CD4-positive, alpha-beta T cell (primary cell): ENCODE measurements around the gene STC2. TPM values are rescaled to one million over a fixed set of nuclear protein-coding genes. Genes with fewer than 3 reads are reported as not detected.

ENCODE experiments used
- ATAC-seq: fragments of 200-7000 bp; cut with Tn5 transposase; one replicate; pipeline ENCODE4 v1.10.0; 2022; ENCODE audit warnings: mild to moderate bottlenecking; ENCODE audit not compliant: poor library complexity
- CTCF ChIA-PET: fragments of 350-600 bp; sonication (Branson Sonifier 250); formaldehyde crosslinking; loops from one replicate; lab custom pipeline; 2021; ENCODE audit warnings: antibody characterized with exemption, inconsistent platforms; lab: Charles Lee
- POLR2A ChIA-PET: fragments of 350-600 bp; sonication (Branson Sonifier 250); formaldehyde crosslinking; loops from one replicate; lab custom pipeline; 2021; ENCODE audit warnings: antibody characterized with exemption, inconsistent platforms; lab: Charles Lee
- DNase-seq, 14 experiments: peaks; one replicate each; pipeline ENCODE4 v3.0.0-alpha.2; 2013 to 2020; ENCODE audit warnings: mixed read lengths in 2 of 14
- H3K27ac ChIP-seq, 2 donors: one replicate each; pipeline versions ENCODE4 v1.5.1 to v1.7.0; 2013; ENCODE audit warnings: low read length in 2 of 2, low read depth in 1 of 2, mild to moderate bottlenecking in 1 of 2
- H3K27me3 ChIP-seq, 2 experiments: 1 replicate in 1 of 2; 2 replicates in 1 of 2; pipeline versions ENCODE4 v1.6.1 to v1.7.0; 2013; ENCODE audit warnings: low read length in 2 of 2, control low read depth in 1 of 2, mild to moderate bottlenecking in 1 of 2, moderate library complexity in 1 of 2; ENCODE audit not compliant: insufficient read depth in 2 of 2, control insufficient read depth in 1 of 2
- H3K36me3 ChIP-seq: one replicate; pipeline ENCODE4 v1.6.1; 2013; ENCODE audit warnings: low read length, control low read depth; ENCODE audit not compliant: insufficient read depth
- H3K4me1 ChIP-seq: one replicate; pipeline ENCODE4 v1.6.1; 2013; ENCODE audit warnings: low read length, control low read depth; ENCODE audit not compliant: insufficient read depth
- H3K4me3 ChIP-seq: one replicate; pipeline ENCODE4 v1.5.1; 2013; ENCODE audit warnings: mild to moderate bottlenecking, low read length, moderate library complexity
- H3K9me3 ChIP-seq, 2 experiments: 1 replicate in 1 of 2; 2 replicates in 1 of 2; pipeline versions ENCODE4 v1.6.1 to v1.7.0; 2013; ENCODE audit warnings: low read length in 2 of 2, mild to moderate bottlenecking in 2 of 2, control low read depth in 1 of 2, moderate library complexity in 1 of 2; ENCODE audit not compliant: control insufficient read depth in 1 of 2, insufficient read depth in 1 of 2
- H3K27ac Mint-ChIP-seq: one replicate; pipeline ENCODE4 v1.8.0; 2020; ENCODE audit warnings: mixed read lengths
- H3K27me3 Mint-ChIP-seq: one replicate; pipeline ENCODE4 v1.8.0; 2021; ENCODE audit warnings: mixed read lengths
- H3K36me3 Mint-ChIP-seq: one replicate; pipeline ENCODE4 v1.8.0; 2021; ENCODE audit warnings: low read depth, mixed read lengths
- H3K4me1 Mint-ChIP-seq: one replicate; pipeline ENCODE4 v1.8.0; 2021; ENCODE audit warnings: low read depth, mixed read lengths
- H3K4me3 Mint-ChIP-seq: one replicate; pipeline ENCODE4 v1.8.0; 2020; ENCODE audit warnings: mild to moderate bottlenecking, mixed read lengths
- H3K9me3 Mint-ChIP-seq: one replicate; pipeline ENCODE4 v1.8.0; 2020; ENCODE audit warnings: mixed read lengths
- CTCF ChIP-seq: fragments of 200-600 bp; IDR thresholded peaks from one replicate; pipeline ENCODE4 v1.8.0; 2022; ENCODE audit warnings: antibody characterized with exemption, mild to moderate bottlenecking
- intact Hi-C, 2 experiments: fragments of 100-400 bp; cut with DNase I in 1 of 2; cut with micrococcal nuclease in 1 of 2; formaldehyde crosslinking; loops; one replicate each; pipeline versions ENCODE4 v1.15.1 to v1.9.0; 2023 to 2025; cut with DNase I, micrococcal nuclease
- total RNA-seq, 174 experiments: library from RNA in 2 of 174; stranded (reverse) in 2 of 174; gene quantifications; one replicate each; pipeline ENCODE4 v1.2.3 and lab custom pipeline; 2021 to 2026

Gene STC2
- total RNA-seq, 2 experiments from 2014 or later: not detected

- DNase-seq: no peak
- H3K4me3 Mint-ChIP-seq: no peak overlapping the region
- H3K36me3 Mint-ChIP-seq: no peaks in the 10 kb centered on the region
- ATAC-seq: no peak
- H3K27me3 Mint-ChIP-seq: peaks cover 48% of the 10 kb centered on the region
- Histone ChIP-seq H3K27me3 (no peaks in the 10 kb centered on the region), H3K4me1 (no peaks in the 10 kb centered on the region), H3K4me3 (no peak overlapping the region), H3K27ac (no peak overlapping the region), H3K36me3 (no peaks in the 10 kb centered on the region), H3K9me3 (no peaks in the 10 kb centered on the region)
- H3K9me3 Mint-ChIP-seq: no peaks in the 10 kb centered on the region
- no peak for TF ChIP-seq CTCF
- CTCF ChIA-PET: no interaction called here
- POLR2A ChIA-PET: no interaction called here
- intact Hi-C loops: no loop called here
- H3K27ac Mint-ChIP-seq: no peak overlapping the region
- no peaks in the 10 kb centered on the region for H3K4me1 Mint-ChIP-seq
Observed at GRCh38 chr5:173340451-173340850, 12.2 kb upstream of the STC2 start.

- H3K27me3 Mint-ChIP-seq: peaks cover 57% of the 10 kb centered on the region
- H3K27ac Mint-ChIP-seq: no peak overlapping the region
- no peaks in the 10 kb centered on the region for H3K9me3 Mint-ChIP-seq
- no peak overlapping the region for H3K4me3 Mint-ChIP-seq
- Histone ChIP-seq H3K4me1 (no peaks in the 10 kb centered on the region), H3K27me3 (no peaks in the 10 kb centered on the region), H3K9me3 (no peaks in the 10 kb centered on the region), H3K27ac (no peak overlapping the region), H3K36me3 (no peaks in the 10 kb centered on the region), H3K4me3 (no peak overlapping the region)
- ChIA-PET POLR2A (no interaction called here), CTCF (no interaction called here)
- intact Hi-C loops: loop anchor here in 1 of 2 experiments (10.0 kb wide), 1 partner anchor 624 kb away; no protein-coding TSS in a partner anchor
- no peaks in the 10 kb centered on the region for H3K36me3 Mint-ChIP-seq
- ATAC-seq (no peak), DNase-seq (no peak)
- H3K4me1 Mint-ChIP-seq: no peaks in the 10 kb centered on the region
- no peak for TF ChIP-seq CTCF
Observed at GRCh38 chr5:173339286-173339685, 11.1 kb upstream of the STC2 start.

GRCh38 chr5:173338380-173339015 lies 10.3 kb upstream of the STC2 start:
- Mint-ChIP-seq H3K9me3 (no peaks in the 10 kb centered on the region), H3K27me3 (peaks cover 63% of the 10 kb centered on the region), H3K36me3 (no peaks in the 10 kb centered on the region), H3K27ac (no peak overlapping the region), H3K4me1 (no peaks in the 10 kb centered on the region), H3K4me3 (no peak overlapping the region)
- no peak overlapping the region for H3K27ac ChIP-seq
- ChIA-PET CTCF (no interaction called here), POLR2A (no interaction called here)
- ATAC-seq (no peak), DNase-seq (no peak)
- TF ChIP-seq CTCF: no peak
- H3K4me3 ChIP-seq: no peak overlapping the region
- intact Hi-C loops: loop anchor here in 1 of 2 experiments (10.0 kb wide), 1 partner anchor 624 kb away; no protein-coding TSS in a partner anchor
- peaks cover under 1 to 1% of the 10 kb centered on the region in 2 experiments for H3K27me3 ChIP-seq
- no peaks in the 10 kb centered on the region for H3K36me3 ChIP-seq
- no peaks in the 10 kb centered on the region for H3K9me3 ChIP-seq
- H3K4me1 ChIP-seq: no peaks in the 10 kb centered on the region
